KOPT-K1 (cell line): Measurements from ENCODE around the gene PTPN23.
"Not testable (repeated sequence)": the region's sequence is repeated elsewhere in the genome, so short reads cannot be mapped to it uniquely, and the experiment has no call there.

Source experiments
- H3K27ac ChIP-seq: fragments of 200-600 bp; sonication (generic); 2 replicates; pipeline ENCODE4 v1.5.1; 2016; ENCODE audit warnings: antibody characterized with exemption, mild to moderate bottlenecking, low read depth, low read length; ENCODE audit not compliant: poor library complexity, severe bottlenecking
- H3K36me3 ChIP-seq: fragments of 200-600 bp; sonication (generic); 2 replicates; pipeline ENCODE4 v1.5.1; 2017; ENCODE audit warnings: antibody characterized with exemption, mild to moderate bottlenecking, low read length, moderate library complexity; ENCODE audit not compliant: insufficient read depth
- H3K9me3 ChIP-seq: fragments of 200-600 bp; sonication (generic); 2 replicates; pipeline ENCODE4 v1.5.1; 2017; ENCODE audit warnings: antibody characterized with exemption, low read length, mild to moderate bottlenecking; ENCODE audit not compliant: insufficient read depth, poor library complexity, severe bottlenecking

The PTPN23 gene

GRCh38 chr3:47459534-47460085 is 78.8 kb downstream of the PTPN23 start:
- not testable (repeated sequence) for H3K27ac ChIP-seq, H3K36me3 ChIP-seq
- H3K9me3 ChIP-seq, result peaks cover 15% of the 10 kb centered on the region
